HG03354 (cell line): Measurements from ENCODE around the gene SCT.

ENCODE experiments used
- ATAC-seq: cut with Tn5 transposase; IDR thresholded peaks from one replicate; pipeline ENCODE4 v1.9.1; 2021; ENCODE audit warnings: mild to moderate bottlenecking; ENCODE audit not compliant: unreplicated experiment, poor library complexity, severe bottlenecking

SCT gene

DNA sequence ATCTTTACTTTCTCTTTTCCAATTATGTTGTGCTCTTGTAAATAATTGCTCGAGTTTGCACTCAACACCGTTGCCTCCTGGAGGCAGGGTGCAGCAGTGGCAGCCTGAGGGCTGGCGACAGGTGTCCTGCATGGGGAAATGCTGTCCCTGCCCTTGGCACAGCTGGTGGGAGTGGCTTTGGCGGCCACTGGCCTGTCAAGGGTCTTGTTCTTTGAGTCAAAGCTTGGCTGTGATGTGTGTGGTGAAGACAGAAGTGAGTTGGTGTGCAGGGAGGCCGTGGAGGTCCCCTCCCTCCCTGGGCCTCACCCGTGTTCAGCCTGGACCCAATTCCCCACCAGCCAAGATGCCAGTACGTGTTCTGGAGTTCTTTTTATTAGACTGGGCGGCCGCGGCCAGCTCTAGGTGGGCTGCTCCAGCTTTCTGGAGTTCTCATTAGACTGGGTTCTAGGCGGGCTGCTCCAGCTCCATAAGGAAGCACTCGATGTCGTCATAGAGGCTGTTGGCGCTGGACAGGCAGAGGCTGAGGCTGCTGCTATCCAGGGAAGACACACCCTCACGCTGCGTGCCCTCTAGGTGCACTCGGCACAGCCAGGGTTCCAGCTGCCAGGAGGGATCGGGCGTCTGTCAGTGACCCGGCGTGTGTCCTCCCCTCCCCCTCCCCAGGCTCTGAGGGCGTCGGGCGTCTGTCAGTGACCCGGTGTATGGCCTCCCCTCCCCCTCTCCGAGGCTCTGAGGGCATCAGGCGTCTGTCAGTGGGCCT, 14.6 kb downstream of the SCT start:
- no peak for ATAC-seq

DNA sequence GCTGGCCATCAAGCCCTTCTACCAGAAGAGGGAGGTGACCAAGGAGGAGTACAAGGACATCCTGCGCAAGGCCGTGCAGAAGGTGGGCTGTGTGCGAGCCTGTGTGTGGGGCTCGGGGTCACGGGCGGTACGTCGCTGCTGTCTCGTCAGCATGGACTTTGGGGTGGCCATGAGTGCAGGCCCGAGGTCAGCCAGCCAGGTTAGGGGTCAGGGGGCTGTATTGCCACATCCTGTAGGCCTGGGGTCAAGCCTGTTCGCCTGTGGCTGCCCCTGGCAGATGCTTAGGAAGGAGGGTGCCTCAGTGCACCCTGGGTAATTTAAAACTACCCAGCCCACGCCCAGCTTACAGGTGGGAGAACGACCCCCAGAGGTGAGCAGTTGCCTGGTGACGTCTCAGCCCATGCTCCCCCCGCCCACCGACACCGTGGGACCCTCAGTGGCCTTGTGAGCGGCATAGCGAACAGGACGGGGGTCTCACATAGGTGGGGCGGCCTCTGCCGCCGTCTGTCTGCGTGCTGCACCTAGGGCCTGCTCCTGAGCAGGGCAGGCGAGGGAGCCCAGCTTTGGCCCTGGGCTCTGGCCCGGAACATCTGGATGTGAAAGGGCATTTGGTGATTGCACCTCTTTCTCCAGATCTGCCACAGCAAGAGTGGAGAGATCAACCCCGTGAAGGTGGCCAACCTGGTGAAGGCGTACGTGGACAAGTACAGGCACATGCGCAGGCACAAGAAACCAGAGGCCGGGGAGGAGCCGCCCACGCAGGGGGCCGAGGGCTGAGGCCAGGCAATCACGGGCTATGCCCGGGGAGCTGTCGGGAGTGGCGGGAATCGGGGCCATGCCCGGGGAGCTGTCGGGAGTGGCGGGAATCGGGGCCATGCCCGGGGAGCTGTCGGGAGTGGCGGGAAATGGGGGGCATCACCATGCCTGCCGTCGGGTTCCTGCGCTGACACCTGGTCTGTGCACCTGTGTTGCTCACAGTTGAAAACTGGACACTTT, 15.7 kb downstream of the SCT start:
- ATAC-seq = no peak

DNA sequence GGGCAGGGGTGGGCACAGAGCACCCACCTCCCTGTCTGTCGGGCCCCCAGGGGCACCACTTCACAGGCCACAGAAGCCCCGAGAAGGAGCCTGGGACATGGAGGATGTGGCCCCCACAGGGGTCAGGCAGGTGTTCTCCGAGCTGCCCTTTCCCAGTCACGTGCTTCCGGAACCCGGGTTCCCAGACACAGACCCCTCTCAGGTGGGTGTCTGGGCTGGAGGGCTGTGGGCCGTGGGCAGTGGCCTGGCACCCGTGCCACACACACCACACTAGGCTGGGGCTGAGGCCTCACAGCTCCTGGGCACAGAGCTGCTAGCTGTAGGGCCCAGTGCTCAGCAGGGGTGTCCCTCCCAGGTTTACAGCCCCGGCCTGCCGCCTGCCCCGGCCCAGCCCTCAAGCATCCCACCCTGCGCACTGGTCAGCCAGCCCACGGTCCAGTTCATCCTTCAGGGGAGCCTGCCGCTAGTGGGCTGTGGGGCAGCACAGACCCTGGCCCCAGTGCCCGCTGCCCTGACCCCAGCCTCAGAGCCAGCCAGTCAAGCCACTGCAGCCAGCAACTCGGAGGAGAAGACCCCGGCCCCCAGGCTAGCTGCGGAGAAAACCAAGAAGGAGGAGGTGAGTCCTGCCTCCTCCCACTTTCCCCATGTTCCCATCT, 16.7 kb downstream of the SCT start:
- no peak for ATAC-seq

DNA sequence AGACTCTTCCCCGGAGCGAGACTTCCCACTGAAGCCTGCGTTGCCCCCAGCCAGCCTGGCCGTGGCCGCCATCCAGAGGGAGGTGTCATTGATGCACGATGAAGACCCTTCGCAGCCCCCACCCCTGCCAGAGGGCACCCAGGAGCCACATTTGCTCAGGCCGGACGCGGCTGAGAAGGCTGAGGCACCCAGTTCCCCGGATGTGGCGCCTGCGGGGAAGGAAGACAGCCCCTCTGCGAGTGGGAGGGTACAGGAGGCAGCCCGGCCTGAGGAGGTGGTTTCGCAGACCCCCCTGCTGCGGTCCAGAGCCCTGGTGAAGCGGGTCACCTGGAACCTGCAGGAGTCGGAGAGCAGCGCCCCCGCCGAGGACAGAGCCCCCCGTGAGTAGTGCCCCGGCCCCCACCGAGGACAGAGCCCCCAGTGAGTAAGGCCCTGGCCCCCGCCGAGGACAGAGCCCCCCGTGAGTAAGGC, 17.6 kb downstream of the SCT start:
- ATAC-seq = no peak

DNA sequence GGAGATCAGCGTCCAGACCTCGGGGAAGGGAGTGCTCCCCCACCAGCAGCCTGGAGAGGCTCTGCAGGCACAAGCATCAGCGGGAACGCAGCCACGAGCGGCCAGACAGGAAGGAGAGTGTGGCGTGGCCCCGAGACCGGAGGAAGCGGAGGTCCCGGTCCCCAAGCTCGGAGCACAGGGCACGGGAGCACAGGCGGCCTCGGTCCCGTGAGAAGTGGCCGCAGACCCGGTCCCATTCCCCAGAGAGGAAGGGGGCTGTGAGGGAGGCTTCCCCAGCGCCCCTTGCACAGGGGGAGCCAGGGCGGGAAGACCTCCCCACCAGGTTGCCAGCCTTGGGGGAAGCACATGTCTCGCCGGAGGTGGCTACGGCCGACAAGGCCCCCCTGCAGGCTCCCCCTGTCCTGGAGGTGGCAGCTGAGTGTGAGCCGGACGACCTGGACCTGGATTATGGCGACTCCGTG, 18.2 kb downstream of the SCT start:
- ATAC-seq = no peak

DNA sequence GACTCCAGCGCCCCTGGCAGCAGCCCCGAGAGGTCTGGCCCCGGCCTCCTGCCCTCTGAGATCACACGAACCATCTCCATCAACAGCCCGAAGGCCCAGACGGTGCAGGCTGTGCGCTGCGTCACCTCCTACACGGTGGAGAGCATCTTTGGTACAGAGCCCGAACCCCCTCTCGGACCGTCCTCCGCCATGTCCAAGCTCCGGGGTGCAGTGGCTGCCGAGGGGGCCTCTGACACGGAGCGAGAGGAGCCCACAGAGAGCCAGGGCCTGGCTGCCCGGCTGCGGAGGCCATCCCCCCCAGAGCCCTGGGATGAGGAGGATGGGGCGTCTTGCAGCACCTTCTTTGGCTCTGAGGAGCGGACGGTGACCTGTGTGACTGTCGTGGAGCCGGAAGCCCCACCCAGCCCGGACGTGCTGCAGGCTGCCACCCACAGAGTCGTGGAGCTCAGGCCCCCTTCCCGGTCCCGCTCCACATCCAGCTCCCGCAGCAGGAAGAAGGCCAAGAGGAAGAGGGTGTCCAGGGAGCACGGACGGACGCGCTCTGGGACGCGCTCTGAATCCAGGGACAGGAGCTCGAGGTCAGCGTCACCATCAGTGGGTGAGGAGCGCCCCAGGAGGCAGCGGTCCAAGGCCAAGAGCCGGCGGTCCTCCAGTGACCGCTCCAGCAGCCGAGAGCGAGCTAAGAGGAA, 18.9 kb downstream of the SCT start:
- no peak for ATAC-seq

DNA sequence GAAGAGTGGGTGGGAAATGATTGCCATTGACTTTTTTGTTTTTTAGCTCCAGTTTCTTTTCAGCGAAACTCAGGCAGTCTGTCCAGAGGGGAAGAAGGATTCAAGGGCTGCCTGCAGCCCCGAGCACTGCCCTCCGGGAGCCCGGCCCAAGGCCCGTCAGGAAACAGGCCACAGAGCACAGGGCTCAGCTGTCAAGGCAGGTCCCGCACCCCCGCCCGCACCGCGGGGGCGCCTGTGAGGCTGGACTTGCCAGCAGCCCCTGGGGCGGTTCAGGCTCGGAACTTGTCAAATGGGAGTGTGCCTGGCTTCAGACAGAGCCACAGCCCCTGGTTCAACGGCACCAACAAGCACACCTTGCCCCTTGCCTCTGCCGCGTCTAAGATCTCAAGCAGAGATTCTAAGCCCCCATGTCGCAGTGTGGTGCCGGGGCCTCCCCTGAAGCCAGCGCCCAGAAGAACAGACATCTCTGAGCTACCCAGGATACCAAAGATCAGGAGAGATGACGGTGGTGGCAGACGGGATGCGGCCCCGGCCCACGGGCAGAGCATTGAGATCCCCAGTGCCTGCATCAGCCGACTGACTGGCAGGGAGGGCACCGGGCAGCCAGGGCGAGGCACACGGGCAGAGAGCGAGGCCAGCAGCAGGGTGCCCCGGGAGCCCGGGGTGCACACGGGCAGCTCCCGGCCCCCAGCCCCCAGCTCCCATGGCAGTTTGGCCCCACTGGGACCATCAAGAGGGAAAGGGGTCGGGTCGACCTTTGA, 19.8 kb downstream of the SCT start:
- ATAC-seq = no peak

DNA sequence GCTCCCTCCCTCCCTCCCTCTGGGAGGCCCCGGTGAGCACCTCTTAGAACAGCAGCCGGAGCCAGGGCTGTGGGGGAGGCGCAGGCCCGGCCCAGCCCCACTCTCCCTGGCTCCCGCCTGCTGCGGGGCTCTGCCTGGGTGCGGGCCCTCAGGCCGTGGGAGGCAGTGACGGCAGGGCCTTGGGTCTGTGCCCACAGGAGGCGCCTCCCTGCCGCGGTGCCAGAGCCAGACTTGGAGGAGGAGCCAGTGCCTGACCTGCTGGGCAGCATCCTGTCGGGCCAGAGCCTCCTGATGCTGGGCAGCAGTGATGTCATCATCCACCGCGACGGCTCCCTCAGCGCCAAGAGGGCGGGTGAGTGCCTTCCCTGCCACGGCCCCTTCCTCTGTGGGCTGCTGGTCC, 20.7 kb downstream of the SCT start:
- ATAC-seq = no peak

DNA sequence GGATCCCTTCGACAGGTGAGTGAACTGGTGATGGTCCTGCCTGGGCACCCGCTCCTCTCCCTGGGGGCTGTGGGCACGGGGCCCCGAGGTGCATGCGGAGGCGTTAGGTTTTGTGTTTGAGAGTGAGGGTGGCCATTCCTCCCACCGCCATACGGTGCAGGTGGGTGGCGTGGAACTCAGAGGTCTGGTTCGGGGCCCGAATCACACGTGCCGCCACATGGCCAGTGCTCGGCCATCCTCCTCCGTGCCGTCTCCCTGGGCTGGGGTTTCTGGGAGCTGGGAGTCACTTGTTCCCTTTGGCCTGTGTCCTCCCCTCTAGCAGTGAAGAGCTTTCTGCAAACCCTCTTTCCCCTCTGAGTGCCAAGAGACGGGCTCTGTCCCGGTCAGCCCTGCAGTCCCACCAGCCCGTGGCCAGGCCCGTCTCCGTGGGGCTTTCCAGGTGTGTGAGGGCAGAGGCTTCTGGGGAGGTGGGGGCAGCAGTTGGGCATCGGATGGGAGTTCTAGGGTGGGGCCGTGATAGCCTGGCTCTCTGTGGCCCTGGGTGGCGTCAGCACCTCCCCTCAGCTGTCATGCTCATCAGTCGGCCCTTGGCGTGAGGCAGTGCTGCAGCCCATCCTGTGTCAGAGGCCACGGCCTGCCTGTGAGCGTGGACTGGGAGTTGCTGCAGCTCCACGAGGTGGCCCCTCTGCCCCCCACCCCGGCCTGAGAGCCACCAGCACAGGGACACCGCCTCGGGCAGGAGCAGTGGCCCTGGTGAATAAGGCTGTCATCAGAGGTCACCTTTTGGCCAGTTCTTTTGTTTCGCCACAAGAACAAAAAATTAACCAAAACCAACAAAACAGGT, 21.5 kb downstream of the SCT start:
- no peak for ATAC-seq

DNA sequence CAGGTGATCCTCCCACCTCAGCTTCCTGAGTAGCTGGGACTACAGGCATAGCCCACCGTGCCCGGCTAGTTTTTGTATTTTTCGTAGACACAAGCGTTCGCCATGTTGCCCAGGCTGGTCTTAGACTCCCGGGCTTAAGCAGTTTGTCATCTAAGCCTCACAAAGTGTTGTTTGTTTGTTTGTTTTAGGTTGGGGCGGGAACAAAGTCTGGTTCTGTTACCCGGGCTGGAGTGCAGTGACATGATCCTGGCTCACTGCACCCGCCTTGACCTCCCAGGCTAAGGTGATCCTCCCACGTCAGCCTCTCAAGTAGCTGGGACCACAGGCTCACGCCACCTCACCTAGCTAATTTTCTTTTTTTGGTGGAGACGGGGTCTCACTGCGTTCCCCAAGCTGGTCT, 23.8 kb downstream of the SCT start:
- ATAC-seq = no peak

DNA sequence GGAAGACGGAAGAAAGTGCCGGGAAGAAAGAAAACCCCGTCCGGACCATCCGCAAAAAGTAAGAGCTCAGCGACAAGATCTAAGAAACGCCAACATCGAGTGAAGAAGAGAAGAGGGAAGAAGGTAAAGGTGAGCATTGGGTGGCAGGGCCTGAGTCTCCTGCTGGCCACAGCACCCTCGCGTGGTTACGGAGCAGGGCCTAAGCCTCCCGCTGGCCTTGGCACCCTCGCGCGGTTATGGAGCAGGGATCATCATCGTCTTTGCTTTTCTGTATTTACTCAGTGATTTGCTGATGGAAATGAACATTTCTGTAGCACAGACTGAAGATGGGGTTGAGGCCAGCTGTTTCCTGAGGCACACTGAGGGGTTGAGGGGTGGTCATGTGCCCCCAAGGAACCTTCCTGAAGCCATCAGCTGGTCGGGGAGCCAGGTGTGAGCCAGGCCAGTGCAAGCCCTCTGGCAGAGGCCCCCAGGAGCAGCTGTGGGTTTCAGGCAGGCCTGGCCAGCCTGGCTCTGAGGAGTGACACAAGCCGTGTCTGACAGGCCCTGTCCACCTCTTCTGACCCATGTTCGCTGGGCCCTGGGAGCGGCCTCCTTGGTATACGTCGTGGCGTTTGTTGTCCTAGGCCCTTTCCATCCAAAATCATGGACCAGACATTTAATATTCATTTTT, 25.3 kb downstream of the SCT start:
- ATAC-seq = no peak

DNA sequence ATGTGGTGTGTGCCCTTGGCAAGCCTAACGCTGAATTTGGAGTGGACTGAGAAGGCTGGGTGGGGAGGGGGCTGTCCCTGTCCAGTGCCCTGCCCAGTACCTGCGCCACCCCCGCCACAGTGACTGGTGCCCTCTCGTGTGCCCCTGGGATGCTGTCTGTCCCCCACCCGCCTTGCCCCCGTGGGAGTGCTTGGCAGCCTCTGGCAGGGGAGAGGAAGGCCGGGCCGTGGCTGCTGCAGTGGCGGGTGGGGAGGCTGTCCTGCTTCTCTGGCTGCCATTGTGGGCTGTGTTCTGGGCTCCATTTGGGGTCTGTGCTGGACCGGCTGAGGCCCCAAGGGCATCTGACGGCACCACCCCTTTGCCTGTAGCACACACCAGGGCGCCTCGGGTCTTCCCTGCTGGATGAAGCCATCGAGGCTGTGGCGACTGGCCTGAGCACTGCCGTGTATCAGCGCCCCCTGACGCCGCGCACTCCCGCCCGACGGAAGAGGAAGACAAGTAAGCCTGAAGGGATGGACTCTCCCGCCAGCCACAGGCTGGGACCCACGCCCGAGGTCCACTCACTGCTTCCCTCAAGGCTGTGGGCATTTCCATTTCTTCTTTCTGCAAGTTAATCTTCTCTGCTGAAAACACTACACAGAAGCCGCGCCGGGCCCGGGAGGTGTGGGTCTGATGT, 28.8 kb downstream of the SCT start:
- ATAC-seq = no peak

DNA sequence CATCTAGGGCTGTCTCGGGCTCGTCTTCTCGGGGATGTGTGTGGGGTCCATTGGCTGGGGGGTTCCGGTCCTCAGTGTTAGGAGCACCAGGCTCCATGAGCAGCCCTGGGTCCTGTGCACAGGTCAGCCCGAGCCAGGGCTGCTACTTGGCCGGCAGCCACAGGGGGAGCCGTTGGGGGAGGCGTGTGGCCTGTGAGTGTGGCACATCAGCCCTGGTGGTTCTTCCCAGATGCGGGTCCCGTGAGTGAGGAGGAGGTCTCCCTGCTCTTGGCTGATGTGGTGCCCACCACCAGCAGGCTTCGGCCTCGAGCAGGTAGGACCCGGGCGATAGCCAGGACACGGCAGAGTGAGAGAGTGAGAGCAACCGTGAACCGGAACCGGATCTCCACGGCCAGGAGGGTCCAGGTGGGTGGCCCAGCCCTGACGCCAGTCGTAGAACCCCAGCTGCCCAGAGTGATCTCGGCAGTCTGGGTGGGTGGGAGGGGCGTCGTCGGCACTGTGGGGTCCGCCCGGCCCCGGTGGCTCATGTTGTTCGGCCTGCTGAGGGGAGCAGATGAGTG, 29.7 kb downstream of the SCT start:
- no peak for ATAC-seq

DNA sequence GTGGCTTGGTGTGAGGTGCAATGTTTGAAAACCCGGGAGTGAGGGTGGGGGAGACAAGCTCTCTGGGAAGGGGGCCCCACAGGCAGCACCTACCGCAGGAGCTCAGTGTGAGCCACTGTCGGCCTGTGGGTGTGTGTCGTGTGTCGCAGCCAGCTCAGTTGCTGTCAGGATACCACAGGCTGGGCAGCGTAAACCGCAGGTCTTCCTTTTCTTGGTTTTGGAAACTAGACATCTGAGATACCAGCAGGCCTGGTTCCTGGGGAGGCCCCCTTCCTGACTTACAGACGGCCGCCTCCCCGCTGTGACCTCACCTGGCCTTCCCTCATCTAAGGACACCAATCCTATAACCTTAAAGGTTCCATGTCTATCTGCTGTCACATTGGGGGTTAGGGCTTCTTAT, 30.6 kb downstream of the SCT start:
- no peak for ATAC-seq

DNA sequence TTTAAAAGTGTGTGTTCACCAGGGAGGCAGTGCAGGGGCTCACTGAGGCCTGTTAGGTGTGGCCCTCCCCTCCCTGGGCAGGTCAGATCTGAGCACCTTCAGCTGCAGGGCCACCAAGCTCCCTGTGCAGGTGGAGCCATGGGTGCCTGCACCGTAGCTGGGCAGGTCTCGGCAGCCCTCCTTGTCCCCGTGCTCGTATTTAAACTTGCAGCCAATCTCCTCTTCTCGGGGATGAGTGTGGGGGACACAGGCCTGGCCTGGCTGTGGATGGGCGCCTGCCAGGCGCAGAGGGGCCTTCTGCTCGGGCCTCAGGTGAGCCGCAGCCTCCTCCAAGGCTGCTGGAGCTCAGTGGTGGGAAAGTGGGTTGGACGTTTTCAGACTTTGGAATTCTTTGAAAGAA, 31.6 kb downstream of the SCT start:
- no peak for ATAC-seq

DNA sequence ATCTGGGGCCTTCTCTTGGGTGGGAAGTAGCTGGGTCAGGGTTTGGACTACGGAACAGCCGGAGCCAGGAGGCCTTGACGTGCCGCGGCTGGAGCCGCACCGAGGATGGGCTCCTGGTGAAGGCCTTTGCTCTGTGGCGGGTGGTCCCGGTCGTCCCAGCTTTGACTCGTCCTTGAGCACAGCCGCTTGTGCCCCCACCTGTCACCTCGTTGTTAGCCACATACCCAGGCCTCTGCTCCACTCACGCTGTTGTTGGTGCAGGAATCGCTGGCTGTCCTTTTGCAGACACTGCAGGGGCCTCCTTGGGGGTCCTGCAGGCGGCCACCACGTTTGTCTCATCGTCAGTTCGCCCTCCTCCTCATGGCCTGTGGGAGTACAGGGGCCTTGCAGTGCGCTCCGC, 33.6 kb downstream of the SCT start:
- no peak for ATAC-seq

DNA sequence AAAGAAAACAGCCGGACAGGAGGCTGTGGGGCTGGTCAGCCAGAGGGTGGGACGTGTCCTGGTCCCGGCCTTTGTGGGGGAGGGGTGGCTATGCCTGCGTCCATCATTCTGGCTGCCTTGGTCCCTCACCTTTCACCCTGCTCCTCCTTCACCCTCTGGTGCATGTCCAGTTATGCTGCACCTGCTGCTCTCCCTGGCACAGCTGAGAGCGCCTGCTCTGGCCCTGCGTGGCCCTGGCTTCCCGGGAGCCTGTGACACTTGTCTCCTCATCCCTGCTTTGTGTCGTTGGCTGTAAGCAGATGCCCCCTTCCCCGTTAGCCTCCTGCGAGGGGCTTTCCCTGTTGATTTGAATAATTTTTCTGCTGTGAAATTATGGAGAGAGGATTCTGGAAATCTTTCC, 34.1 kb downstream of the SCT start:
- ATAC-seq = no peak
